GM21619 (cell line): ENCODE results near the gene ENOX1.

Experiments used
- ATAC-seq: cut with Tn5 transposase; IDR thresholded peaks from one replicate; pipeline ENCODE4 v1.9.1; 2021; ENCODE audit not compliant: unreplicated experiment

ENOX1 gene

DNA sequence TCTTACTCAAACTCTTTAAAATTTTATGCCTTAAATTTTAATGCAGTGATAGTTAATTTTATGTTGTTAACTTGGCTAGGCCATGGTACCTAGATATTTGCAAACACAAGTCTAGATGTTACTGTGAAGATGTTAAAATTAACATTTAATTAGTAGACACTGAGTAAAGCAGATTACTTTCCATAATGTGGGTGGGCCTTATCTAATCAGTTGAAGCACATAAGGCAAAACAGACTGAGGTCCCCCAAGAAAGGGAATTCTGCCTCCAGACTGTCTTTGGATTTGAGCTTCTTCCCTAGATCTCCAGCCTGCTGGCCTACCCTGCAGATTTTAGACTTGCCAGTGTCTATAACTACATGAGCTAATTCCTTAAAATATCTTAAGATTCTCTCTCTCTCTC is 294.0 kb downstream of the ENOX1 start:
- ATAC-seq = no peak

DNA sequence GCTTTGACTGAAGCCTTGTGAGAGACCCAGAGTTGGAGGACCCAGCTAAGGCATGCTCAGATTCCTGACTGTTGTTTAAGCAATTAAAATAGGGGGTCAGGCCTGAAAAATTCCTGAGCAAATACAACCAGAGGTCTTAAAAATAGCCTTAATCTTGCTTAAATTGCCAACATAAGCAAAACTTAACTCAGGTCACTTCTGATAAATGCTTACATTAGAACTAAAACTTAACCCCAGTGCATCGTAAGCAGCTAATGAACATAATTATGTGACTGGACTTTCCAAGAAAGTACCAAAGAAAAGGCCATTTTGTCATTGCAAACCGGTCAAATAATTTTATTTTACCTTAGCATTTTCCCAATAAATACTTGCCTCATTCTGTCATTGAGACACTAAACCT is 294.5 kb downstream of the ENOX1 start:
- no peak for ATAC-seq

DNA sequence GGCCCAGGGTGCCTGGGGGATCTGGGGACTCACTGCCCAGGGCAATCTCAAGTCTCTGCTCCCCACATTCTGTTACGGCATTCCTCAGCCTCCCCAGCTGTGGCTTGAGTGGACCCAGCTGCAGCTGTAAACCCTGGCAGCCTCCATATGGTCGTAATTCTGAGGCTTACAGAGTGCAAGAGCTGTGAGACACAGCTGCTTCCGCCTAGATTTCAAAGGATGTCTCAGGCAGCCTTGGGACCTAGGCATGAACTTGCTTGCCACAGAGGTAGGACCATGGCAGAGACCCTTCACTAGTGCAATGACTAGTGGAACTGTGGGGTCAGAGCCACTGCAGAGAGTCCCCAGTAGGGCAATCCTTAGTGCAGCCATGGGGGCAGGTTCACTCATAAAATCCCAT is 297.5 kb downstream of the ENOX1 start:
- no peak for ATAC-seq

GRCh38 chr13:43487885-43488284 is 298.9 kb downstream of the ENOX1 start:
- no peak for ATAC-seq

GRCh38 chr13:43487461-43487860 is 299.3 kb downstream of the ENOX1 start:
- no peak for ATAC-seq

DNA sequence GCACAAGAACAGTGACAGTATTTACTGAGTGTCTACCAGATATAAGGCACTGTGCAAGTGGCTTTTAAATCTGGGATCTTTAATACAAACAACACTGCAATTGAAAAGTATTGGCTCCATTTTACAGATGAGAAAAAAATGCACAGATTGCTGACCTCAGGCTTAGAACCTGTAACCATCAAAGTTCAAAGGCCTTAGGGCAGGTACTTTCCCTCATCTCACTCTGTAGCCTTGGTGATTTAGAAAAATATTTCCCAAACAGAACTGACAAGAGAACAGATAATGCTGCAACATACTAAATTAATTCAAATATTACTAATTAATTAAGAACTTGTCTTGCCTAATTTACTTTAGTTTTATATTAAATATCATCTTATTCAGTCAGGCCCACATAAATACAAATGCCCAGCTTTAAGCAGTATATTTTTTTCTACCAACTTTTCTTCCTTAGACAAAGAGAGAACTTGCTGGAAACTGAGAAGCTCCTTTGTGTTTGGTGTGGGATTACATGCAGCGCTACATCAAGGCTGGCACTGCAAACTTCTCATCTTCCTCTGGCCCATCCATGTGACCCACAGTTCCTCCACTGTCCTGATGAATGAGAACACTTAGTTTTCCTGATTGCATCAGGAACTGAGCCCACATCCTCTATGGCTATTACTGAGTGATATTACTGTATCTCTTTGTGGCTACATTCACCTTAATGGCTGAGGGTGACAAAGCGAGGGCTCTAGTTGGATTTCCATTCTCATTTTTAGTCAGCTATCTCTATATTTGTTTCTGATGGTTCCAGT is 302.1 kb downstream of the ENOX1 start:
- ATAC-seq = no peak

DNA sequence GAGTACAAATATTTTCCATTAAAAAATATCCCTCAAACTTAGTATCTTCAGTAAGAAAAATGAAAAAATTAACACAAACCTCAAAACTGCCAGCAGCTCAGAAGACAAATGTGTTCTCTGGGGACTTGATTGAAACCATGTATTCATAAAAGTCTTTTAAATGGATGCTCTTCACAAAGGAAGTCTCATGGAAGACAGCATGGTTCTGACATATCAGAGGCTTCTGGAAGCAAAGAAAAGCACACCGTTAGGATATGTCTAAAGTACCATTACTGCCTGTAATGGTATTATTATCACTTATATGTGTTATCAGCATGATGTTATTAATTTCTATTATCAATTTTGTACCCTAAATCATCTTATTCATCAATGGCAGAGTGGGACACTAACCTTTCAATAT is 302.8 kb downstream of the ENOX1 start:
- no peak for ATAC-seq

GRCh38 chr13:43482641-43483040 is 304.1 kb downstream of the ENOX1 start:
- ATAC-seq = no peak

- ATAC-seq = no peak
Measured at GRCh38 chr13:43482026-43482425, 304.7 kb downstream of the ENOX1 start.

- no peak for ATAC-seq
Measured at GRCh38 chr13:43478902-43479301, 307.9 kb downstream of the ENOX1 start.

DNA sequence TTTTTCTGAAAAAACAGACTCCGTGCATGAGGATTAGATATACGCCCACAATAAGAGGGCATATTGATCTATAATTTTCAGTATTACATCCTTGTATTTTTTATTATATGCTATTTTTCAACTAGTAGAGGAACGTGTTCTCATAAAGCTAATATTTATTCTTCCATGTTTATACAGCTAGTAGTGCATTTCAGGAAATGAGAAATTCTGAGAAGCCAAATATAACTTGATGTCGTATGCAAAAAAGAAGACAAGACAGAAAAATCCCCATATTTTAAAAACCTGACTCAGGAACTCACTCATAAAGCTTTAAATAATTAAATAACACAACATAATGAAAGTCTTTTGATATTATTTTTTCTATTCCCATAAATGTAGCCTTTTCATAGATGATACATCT is 308.6 kb downstream of the ENOX1 start:
- ATAC-seq = no peak

DNA sequence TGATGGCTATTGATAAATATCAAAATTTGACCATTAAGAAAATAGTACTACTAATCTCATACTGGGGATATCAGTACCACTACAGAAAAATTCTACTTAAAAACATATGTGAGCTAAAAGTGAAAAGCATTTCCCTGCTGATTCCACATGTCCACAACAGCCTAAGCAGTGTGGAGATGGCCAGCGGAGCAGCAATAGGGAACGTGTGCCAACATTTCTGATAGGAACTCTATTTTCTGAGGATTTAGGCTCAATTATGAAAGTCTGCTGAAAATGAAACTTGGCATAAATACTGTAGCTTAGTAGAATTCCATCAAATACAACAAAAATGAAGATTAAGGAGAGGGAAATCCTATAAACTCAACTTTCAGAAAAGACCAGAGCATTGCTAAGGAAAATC is 311.6 kb downstream of the ENOX1 start:
- no peak for ATAC-seq

DNA sequence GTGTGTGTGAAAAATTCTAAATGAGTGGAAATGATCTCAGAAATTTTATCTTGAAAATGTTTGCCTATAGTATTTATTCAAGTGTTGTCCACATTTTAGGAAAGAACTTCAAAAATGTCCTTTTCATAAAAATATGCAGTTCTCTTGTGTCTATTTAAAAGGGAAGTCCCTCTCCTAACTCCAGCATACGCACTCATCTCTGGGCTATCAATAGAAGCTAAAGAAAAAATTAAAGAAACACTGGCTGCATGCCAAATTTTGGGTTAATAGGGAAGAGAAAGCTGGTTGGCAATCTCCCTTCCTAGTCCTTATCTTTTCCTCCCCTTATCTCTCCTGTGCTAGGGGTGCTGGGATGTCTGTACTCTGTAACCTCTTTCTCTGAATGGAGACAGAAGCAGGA is 313.3 kb downstream of the ENOX1 start:
- ATAC-seq = no peak

DNA sequence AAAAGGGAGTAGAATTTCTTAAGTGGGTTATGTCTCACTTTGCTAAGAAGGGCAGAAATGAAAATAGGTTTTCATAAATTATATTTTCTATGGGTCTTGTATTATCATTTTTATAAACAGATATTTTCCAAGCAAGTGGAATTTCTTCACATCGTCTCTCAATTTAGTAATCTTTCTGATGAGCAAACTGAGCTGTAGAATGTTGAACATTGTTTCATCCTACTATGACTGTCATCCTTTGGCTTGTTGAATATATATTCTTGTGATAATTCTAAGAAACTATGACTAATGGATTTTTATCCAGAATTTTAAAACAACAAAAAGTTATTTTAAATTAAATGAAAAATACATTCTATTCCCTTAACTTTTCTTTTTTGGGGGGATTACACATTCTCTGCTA is 313.8 kb downstream of the ENOX1 start:
- no peak for ATAC-seq

DNA sequence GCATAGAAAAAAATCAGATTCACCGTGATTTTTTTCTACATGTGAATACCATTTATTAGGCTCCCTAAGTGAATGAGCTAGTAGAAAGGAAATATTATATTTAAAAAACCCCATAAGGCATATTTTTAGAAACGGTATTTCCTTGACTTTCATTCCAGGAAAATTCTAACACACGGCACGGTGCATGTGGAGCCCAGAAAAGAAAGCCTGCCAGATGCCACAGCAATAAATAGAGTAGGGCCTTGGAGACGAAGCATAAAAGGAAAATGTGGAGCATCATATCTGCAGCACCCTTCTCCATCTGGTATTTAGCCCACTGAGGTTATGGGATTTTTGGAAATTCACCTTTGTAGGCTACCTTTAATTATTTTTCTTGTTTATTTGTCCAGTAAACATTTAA is 314.4 kb downstream of the ENOX1 start:
- ATAC-seq = no peak

GRCh38 chr13:43470610-43471009 is 316.2 kb downstream of the ENOX1 start:
- ATAC-seq = no peak

DNA sequence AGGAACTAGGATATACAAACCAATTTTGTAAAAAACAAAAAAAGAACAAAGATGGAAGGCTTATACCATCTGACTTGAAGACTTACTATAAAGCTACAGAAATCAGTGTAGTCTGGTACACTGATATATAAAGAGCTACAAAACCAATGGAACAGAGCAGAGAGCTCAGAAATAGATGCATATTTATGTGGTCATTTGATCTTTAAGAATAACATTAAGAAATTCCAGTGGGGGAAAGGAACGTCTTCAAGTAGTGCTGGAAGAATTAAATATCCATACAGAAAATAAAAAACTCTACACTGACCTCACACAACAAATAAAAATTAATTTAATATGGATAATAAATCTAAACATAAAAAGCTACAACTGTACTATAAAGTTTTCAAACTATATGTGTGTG is 317.0 kb downstream of the ENOX1 start:
- no peak for ATAC-seq

- ATAC-seq = no peak
Measured at GRCh38 chr13:43464578-43465264, 322.1 kb downstream of the ENOX1 start.

- no peak for ATAC-seq
Measured at GRCh38 chr13:43448605-43449336, 338.0 kb downstream of the ENOX1 start.

- ATAC-seq = no peak
Measured at GRCh38 chr13:43446126-43446525, 340.6 kb downstream of the ENOX1 start.

- no peak for ATAC-seq
Measured at GRCh38 chr13:43445668-43446067, 341.1 kb downstream of the ENOX1 start.

DNA sequence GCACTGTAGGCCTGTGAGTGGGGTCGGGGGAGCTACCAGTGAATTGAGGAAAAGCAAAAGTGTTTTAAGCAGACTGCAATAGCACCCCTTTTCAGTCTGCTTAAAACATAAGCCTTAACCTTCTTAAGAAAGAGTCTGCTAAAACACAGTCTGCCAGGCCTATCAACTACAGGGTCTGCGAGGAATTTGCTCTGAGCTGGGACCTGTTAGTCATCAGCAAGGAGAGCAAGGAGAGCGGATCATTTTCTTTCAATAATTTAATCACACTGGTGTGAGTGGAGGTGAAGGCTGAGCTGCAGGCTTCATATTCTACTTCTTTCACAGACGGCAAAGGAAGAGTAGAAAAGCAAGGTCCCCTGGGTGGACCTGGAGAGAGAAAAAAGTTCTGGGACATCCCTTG is 342.7 kb downstream of the ENOX1 start:
- no peak for ATAC-seq
